Muscle of arm (tissue), 12 donors: ENCODE results near the gene CFAP44. TPM values are rescaled to one million over a fixed set of nuclear protein-coding genes. Genes with fewer than 3 reads are reported as not detected.

Experiments used
- polyA plus RNA-seq, 12 donors: library from polyadenylated mRNA; unstranded; fragments of 120-200 nt; gene quantifications; one replicate each; pipeline ENCODE4 v1.2.1, GENCODE V29; 2013; ENCODE audit not compliant: insufficient read length in 12 of 12

Gene CFAP44
- polyA plus RNA-seq, 12 donors: 2.8 to 20.4 (median 8.4) TPM; not detected in 1

Other genes starting within 250 kb of the CFAP44 start
- gene BOC, start 229.9 kb downstream of the CFAP44 start, polyA plus RNA-seq: 100 to 1,000 TPM in 1 of 12 donors, 10 to 100 TPM in 10, not detected in 1; 35.5 to 112 (median 55.8) TPM
- gene SPICE1, start 73.7 kb upstream of the CFAP44 start, polyA plus RNA-seq: 10 to 100 TPM in 6 of 12 donors, 1 to 10 TPM in 5, not detected in 1; 6.5 to 17.4 (median 10.5) TPM
- 10 to 100 TPM in 1 of 12 donors, 1 to 10 TPM in 10, not detected in 1; 1.3 to 16.6 (median 2.2) TPM for gene SIDT1, start 91.1 kb upstream of the CFAP44 start, polyA plus RNA-seq